OCI-LY3 (cell line): ENCODE results near the gene VCP.

Experiments used
- H2AFZ ChIP-seq: fragments of 200-600, 300-600 bp; shearing (Covaris generic); 2 replicates; pipeline ENCODE4 v1.6.0; 2014; ENCODE audit warnings: antibody characterized with exemption, low read depth, low read length
- H3K27ac ChIP-seq: fragments of 200-600, 300-600 bp; sonication (generic); 2 replicates; pipeline ENCODE4 v1.5.1; 2014; ENCODE audit warnings: mild to moderate bottlenecking, low read length, moderate library complexity, mixed read lengths
- H3K27me3 ChIP-seq: fragments of 200-600, 300-600 bp; sonication (generic); 2 replicates; pipeline ENCODE4 v1.6.1; 2014; ENCODE audit warnings: low read depth, low read length, mixed read lengths
- H3K36me3 ChIP-seq: fragments of 200-600, 300-600 bp; sonication (generic); replicated peaks from 2 replicates; pipeline ENCODE3; 2014; ENCODE audit warnings: low read depth, low read length, mixed read lengths
- H3K4me1 ChIP-seq: fragments of 300-600, 200-600 bp; sonication (generic); 2 replicates; pipeline ENCODE4 v1.6.1; 2014; ENCODE audit warnings: low read length, mixed read lengths
- H3K4me2 ChIP-seq: fragments of 200-600, 300-600 bp; sonication (generic); 2 replicates; pipeline ENCODE4 v1.6.1; 2014; ENCODE audit warnings: low read length, mixed read lengths
- H3K4me3 ChIP-seq: fragments of 300-600, 200-600 bp; sonication (generic); 2 replicates; pipeline ENCODE4 v1.5.1; 2014; ENCODE audit warnings: antibody characterized with exemption, mild to moderate bottlenecking, low read length, moderate library complexity
- H3K79me2 ChIP-seq: fragments of 300-600, 200-600 bp; shearing (Covaris generic); 2 replicates; pipeline ENCODE4 v1.6.1; 2014; ENCODE audit warnings: mild to moderate bottlenecking, low read length, mixed read lengths
- H3K9ac ChIP-seq: fragments of 300-600, 200-600 bp; shearing (Covaris generic); 2 replicates; pipeline ENCODE4 v1.6.0; 2014; ENCODE audit warnings: mild to moderate bottlenecking, low read length, moderate library complexity
- H3K9me3 ChIP-seq: fragments of 200-600, 300-600 bp; shearing (Covaris generic); 2 replicates; pipeline ENCODE4 v1.6.1; 2014; ENCODE audit warnings: low read length, mixed read lengths; ENCODE audit not compliant: insufficient read depth
- H4K20me1 ChIP-seq: fragments of 200-600, 300-600 bp; sonication (generic); 2 replicates; pipeline ENCODE4 v1.6.1; 2016; ENCODE audit warnings: low read length, mixed read lengths; ENCODE audit not compliant: insufficient read depth
- CTCF ChIP-seq: fragments of 200-600, 300-600 bp; sonication (generic); IDR thresholded peaks from 2 replicates; pipeline ENCODE4 v1.5.1; 2014; ENCODE audit warnings: antibody characterized with exemption, low read length, low read depth
- EZH2phosphoT487 ChIP-seq: fragments of 200-600 bp; shearing (Covaris generic); IDR thresholded peaks from 2 replicates; pipeline ENCODE4 v1.6.1; 2018; ENCODE audit warnings: antibody characterized with exemption, mixed run types, low read depth

Gene VCP

GRCh38 chr9:35010351-35010958, 62.0 kb downstream of the VCP start:
- H3K4me3 ChIP-seq = no peak overlapping the region
- H4K20me1 ChIP-seq = no peaks in the 10 kb centered on the region
- H3K27me3 ChIP-seq = no peaks in the 10 kb centered on the region
- no peak overlapping the region for H3K9ac ChIP-seq
- TF ChIP-seq EZH2phosphoT487 (no peak), CTCF (no peak)
- H3K27ac ChIP-seq = no peak overlapping the region
- no peaks in the 10 kb centered on the region for H3K4me1 ChIP-seq
- peaks cover 14% of the 10 kb centered on the region for H3K36me3 ChIP-seq
- H2AFZ ChIP-seq = no peak overlapping the region
- H3K9me3 ChIP-seq = peaks cover 13% of the 10 kb centered on the region; the same call in 1 of the 2 replicates
- H3K4me2 ChIP-seq = no peak overlapping the region
- no peaks in the 10 kb centered on the region for H3K79me2 ChIP-seq
